Neural cell (in vitro differentiated cells): ENCODE measurements around the gene SLC35G1. TPM values are rescaled to one million over a fixed set of nuclear protein-coding genes. Genes with fewer than 3 reads are reported as not detected.

Experiments used
- H2AFZ ChIP-seq: fragments of 200-600, 300-800 bp; sonication (generic), shearing (Covaris generic); 2 replicates; pipeline ENCODE4 v1.6.0; 2014; ENCODE audit warnings: low read depth, mild to moderate bottlenecking, antibody characterized with exemption, low read length, moderate library complexity
- H3F3A ChIP-seq: fragments of 200-600 bp; shearing (Covaris generic); 2 replicates; pipeline ENCODE4 v1.6.1; 2016; ENCODE audit warnings: mild to moderate bottlenecking, moderate library complexity, mixed read lengths, antibody characterized with exemption, low read length; ENCODE audit not compliant: insufficient read depth, poor library complexity, severe bottlenecking
- H3K27ac ChIP-seq: fragments of 200-600, 300-800 bp; sonication (generic), shearing (Covaris generic); 2 replicates; pipeline ENCODE4 v1.5.1; 2014; ENCODE audit warnings: mild to moderate bottlenecking, low read length, moderate library complexity
- H3K27me3 ChIP-seq: fragments of 300-800, 200-600 bp; sonication (generic), shearing (Covaris generic); 2 replicates; pipeline ENCODE4 v1.6.0; 2014; ENCODE audit warnings: mild to moderate bottlenecking, low read depth, low read length, moderate library complexity; ENCODE audit not compliant: insufficient read depth
- H3K36me3 ChIP-seq: fragments of 300-800, 200-600 bp; sonication (generic), shearing (Covaris generic); 2 replicates; pipeline ENCODE4 v1.5.1; 2014; ENCODE audit warnings: mild to moderate bottlenecking, antibody characterized with exemption, low read length, moderate library complexity; ENCODE audit not compliant: insufficient read depth
- H3K4me2 ChIP-seq: fragments of 300-800, 200-600 bp; sonication (generic), shearing (Covaris generic); 2 replicates; pipeline ENCODE4 v1.6.0; 2014; ENCODE audit warnings: mild to moderate bottlenecking, low read length
- H3K4me3 ChIP-seq: fragments of 300-800, 200-600 bp; sonication (generic), shearing (Covaris generic); 2 replicates; pipeline ENCODE4 v1.5.1; 2014; ENCODE audit warnings: mild to moderate bottlenecking, low read length, moderate library complexity
- H3K79me2 ChIP-seq: fragments of 200-600 bp; shearing (Covaris generic); replicated peaks from 2 replicates; pipeline ENCODE4 v1.6.0; 2014; ENCODE audit warnings: mild to moderate bottlenecking, low read length, moderate library complexity; ENCODE audit not compliant: insufficient read depth
- H3K9ac ChIP-seq: fragments of 300-800, 200-600 bp; sonication (generic), shearing (Covaris generic); 2 replicates; pipeline ENCODE4 v1.6.1; 2016; ENCODE audit warnings: mild to moderate bottlenecking, low read length, mixed read lengths
- H3K9me2 ChIP-seq: fragments of 200-600 bp; shearing (Covaris generic); 2 replicates; pipeline ENCODE4 v1.6.1; 2016; ENCODE audit warnings: mild to moderate bottlenecking, low read length, mixed read lengths; ENCODE audit not compliant: insufficient read depth
- H3K9me3 ChIP-seq: fragments of 200-600, 300-800 bp; sonication (generic), shearing (Covaris generic); 2 replicates; pipeline ENCODE4 v1.6.1; 2016; ENCODE audit warnings: mild to moderate bottlenecking, mixed run types, low read length, moderate library complexity, mixed read lengths
- H4K20me1 ChIP-seq: fragments of 200-600 bp; shearing (Covaris generic); 2 replicates; pipeline ENCODE4 v1.6.1; 2016; ENCODE audit warnings: mild to moderate bottlenecking, mixed run types; ENCODE audit not compliant: insufficient read depth
- EP300 ChIP-seq: fragments of 450-650 bp; conservative IDR thresholded peaks from 2 replicates; pipeline ENCODE4 v1.6.1; 2014; ENCODE audit warnings: antibody characterized with exemption, mild to moderate bottlenecking, moderate library complexity; ENCODE audit not compliant: poor library complexity, severe bottlenecking
- EZH2 ChIP-seq: fragments of 200-600, 300-800 bp; shearing (Covaris generic), sonication (generic); IDR thresholded peaks from 2 replicates; pipeline ENCODE4 v1.6.1; 2014; ENCODE audit warnings: antibody characterized with exemption, low read length, borderline replicate concordance, mild to moderate bottlenecking; ENCODE audit not compliant: insufficient read depth, poor library complexity, severe bottlenecking
- MXI1 ChIP-seq: fragments of 450-650 bp; conservative IDR thresholded peaks from 2 replicates; pipeline ENCODE4 v1.6.1; 2014; ENCODE audit warnings: antibody characterized with exemption, mild to moderate bottlenecking; ENCODE audit not compliant: poor library complexity, severe bottlenecking
- POLR2AphosphoS5 ChIP-seq: IDR thresholded peaks from 2 replicates; pipeline ENCODE4 v1.6.1; 2012
- RAD21 ChIP-seq: fragments of 450-650 bp; conservative IDR thresholded peaks from 2 replicates; pipeline ENCODE4 v1.6.1; 2014; ENCODE audit warnings: antibody characterized with exemption, mild to moderate bottlenecking, moderate library complexity
- REST ChIP-seq: IDR thresholded peaks from 2 replicates; pipeline ENCODE4 v1.6.1; 2012; ENCODE audit warnings: borderline replicate concordance
- SMC3 ChIP-seq: fragments of 450-650 bp; conservative IDR thresholded peaks from 2 replicates; pipeline ENCODE4 v1.6.1; 2014; ENCODE audit warnings: antibody characterized with exemption, mild to moderate bottlenecking, moderate library complexity; ENCODE audit not compliant: poor library complexity
- TAF1 ChIP-seq: IDR thresholded peaks from 2 replicates; pipeline ENCODE4 v1.6.1; 2012; ENCODE audit warnings: low read depth
- polyA plus RNA-seq: library from polyadenylated mRNA; depleted of rRNA; stranded (reverse); fragments of >200 nt; gene quantifications from 2 replicates; pipeline ENCODE4 v1.2.3, GENCODE V29; 2014
- TF ChIP-seq, protein P1 (sequence below): fragments of 450-650 bp; IDR thresholded peaks from 2 replicates; pipeline ENCODE4 v1.5.1; 2014; ENCODE audit warnings: antibody characterized with exemption, mild to moderate bottlenecking, moderate library complexity; ENCODE audit not compliant: poor library complexity, severe bottlenecking

Gene SLC35G1
- polyA plus RNA-seq, 1 donor from 2014 or later: 3.3 TPM

- Histone ChIP-seq H3K9me2 (no peaks in the 10 kb centered on the region), H3K27me3 (no peaks in the 10 kb centered on the region), H3K36me3 (no peaks in the 10 kb centered on the region), H3F3A (no peaks in the 10 kb centered on the region), H3K9ac (no peak overlapping the region), H3K4me2 (no peak overlapping the region), H3K9me3 (no peaks in the 10 kb centered on the region), H4K20me1 (no peaks in the 10 kb centered on the region), H3K4me3 (no peak overlapping the region), H2AFZ (no peak overlapping the region), H3K27ac (no peak overlapping the region), H3K79me2 (no peaks in the 10 kb centered on the region)
- TF ChIP-seq MXI1 (no peak), SMC3 (no peak), TAF1 (no peak), POLR2AphosphoS5 (no peak), RAD21 (no peak), EP300 (no peak), REST (no peak), EZH2 (no peak)
- TF ChIP-seq, protein P1, sequence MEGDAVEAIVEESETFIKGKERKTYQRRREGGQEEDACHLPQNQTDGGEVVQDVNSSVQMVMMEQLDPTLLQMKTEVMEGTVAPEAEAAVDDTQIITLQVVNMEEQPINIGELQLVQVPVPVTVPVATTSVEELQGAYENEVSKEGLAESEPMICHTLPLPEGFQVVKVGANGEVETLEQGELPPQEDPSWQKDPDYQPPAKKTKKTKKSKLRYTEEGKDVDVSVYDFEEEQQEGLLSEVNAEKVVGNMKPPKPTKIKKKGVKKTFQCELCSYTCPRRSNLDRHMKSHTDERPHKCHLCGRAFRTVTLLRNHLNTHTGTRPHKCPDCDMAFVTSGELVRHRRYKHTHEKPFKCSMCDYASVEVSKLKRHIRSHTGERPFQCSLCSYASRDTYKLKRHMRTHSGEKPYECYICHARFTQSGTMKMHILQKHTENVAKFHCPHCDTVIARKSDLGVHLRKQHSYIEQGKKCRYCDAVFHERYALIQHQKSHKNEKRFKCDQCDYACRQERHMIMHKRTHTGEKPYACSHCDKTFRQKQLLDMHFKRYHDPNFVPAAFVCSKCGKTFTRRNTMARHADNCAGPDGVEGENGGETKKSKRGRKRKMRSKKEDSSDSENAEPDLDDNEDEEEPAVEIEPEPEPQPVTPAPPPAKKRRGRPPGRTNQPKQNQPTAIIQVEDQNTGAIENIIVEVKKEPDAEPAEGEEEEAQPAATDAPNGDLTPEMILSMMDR: no peak
Measured at GRCh38 chr10:93854975-93855374, 38.8 kb upstream of the SLC35G1 start.

DNA sequence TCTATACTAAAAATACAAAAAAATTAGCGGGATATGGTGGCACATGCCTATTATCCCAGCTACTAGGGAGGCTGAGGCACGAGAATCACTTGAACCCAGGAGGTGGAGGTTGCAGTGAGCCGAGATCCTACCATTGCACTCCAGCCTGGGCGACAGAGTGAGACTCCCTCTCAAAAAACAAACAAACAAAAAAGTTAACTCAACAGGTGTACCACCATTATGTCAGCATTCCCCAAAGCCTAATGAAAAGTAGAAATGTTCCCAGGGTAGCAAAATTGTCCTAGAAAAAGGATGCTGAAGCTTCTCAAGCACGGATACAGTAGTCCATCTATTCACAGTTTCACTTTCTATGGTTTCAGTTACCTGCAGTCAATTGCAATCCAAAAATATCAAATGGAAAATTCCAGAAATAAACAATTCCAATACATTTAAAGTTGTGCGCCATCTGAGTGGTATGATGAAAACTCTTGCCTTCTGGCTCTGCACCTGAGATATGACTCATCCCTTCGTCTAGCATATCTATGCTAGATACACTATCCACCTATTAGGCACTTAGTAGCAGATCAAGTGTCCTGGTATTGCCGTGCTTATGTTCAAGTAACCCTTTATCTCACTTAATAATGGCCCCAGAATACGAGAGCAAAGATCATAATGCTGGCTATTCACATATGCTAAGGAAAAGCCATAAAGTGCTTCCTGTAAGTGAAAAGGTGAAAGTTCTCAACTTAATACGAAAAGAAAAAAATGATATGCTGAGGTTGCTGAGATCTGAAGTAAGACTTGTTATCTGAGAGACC lies 37.2 kb upstream of the SLC35G1 start:
- H3K4me2 ChIP-seq: no peak overlapping the region
- H3K36me3 ChIP-seq: no peaks in the 10 kb centered on the region
- TF ChIP-seq SMC3 (no peak), RAD21 (no peak), MXI1 (no peak), TAF1 (no peak), EP300 (no peak), POLR2AphosphoS5 (no peak), REST (no peak)
- TF ChIP-seq, protein P1: no peak
- H4K20me1 ChIP-seq: no peaks in the 10 kb centered on the region
- no peak overlapping the region for H3K4me3 ChIP-seq
- no peaks in the 10 kb centered on the region for H3K27me3 ChIP-seq
- H3K27ac ChIP-seq: no peak overlapping the region
- no peaks in the 10 kb centered on the region for H3K79me2 ChIP-seq
- no peak overlapping the region for H3K9ac ChIP-seq
- H3K9me3 ChIP-seq: no peaks in the 10 kb centered on the region
- no peaks in the 10 kb centered on the region for H3K9me2 ChIP-seq
- no peak overlapping the region for H2AFZ ChIP-seq
- H3F3A ChIP-seq: no peaks in the 10 kb centered on the region
